ENCODE measurements around the gene CCDC137.

DNA sequence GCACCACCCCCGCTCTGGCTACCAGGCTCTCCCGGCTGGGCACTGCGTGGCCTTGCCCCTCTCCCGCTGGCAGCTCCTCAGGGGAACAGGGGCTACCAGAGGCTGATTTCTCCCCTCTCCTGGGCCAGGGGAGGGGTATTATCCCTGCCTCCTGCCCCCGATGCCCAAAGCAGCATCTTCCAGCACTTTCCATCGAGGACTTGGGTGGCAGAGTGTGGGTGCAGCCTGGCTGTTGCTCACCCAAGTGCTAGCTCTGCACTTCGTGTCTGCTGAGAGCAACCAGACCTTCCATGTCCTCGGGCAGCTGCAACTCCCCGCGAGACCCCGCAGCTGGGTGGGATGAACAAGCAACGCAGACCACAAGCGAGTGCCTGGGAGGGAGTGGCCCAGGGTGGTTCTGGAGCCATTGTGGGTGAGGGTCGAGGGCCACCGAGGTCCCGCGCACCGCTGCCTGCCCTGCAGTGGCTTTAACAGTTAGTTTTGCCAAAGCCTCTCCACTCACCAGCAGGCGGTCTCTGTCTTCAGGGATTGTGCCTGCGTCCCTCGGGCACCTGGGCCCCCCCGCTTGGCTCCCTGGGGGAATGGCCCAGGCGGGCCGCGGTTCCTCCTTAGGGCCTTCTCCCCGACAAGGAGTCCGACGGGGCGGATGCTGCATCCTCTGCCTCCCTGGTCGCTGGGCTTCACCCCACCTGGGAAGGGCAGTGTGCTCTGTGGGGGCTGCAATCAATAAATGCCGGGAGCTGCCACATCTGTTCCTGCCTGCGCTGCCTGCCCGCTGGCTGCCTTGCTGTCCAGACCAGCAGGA, 53.9 kb downstream of the CCDC137 start:
- TF ChIP-seq, protein P1, sequence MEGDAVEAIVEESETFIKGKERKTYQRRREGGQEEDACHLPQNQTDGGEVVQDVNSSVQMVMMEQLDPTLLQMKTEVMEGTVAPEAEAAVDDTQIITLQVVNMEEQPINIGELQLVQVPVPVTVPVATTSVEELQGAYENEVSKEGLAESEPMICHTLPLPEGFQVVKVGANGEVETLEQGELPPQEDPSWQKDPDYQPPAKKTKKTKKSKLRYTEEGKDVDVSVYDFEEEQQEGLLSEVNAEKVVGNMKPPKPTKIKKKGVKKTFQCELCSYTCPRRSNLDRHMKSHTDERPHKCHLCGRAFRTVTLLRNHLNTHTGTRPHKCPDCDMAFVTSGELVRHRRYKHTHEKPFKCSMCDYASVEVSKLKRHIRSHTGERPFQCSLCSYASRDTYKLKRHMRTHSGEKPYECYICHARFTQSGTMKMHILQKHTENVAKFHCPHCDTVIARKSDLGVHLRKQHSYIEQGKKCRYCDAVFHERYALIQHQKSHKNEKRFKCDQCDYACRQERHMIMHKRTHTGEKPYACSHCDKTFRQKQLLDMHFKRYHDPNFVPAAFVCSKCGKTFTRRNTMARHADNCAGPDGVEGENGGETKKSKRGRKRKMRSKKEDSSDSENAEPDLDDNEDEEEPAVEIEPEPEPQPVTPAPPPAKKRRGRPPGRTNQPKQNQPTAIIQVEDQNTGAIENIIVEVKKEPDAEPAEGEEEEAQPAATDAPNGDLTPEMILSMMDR (IDR thresholded peaks at IDR 0.05) = no peak
- TF ChIP-seq POLR2A (IDR thresholded peaks at IDR 0.05) = no peak

Measured in thyroid gland (tissue), 4 donors.